AG09309 (cell line): ENCODE data around the gene THSD4.

ENCODE experiments used
- DNase-seq: peaks from one replicate; pipeline ENCODE4 v3.0.0-alpha.2; 2010; ENCODE audit warnings: low read depth
- H3K4me3 ChIP-seq: 2 replicates; pipeline ENCODE4 v1.5.1; 2011; ENCODE audit warnings: mild to moderate bottlenecking, low read depth, low read length, moderate library complexity; ENCODE audit not compliant: control insufficient read depth
- TF ChIP-seq, protein P1 (sequence below): IDR thresholded peaks from 2 replicates; pipeline ENCODE4 v1.5.1; 2011; ENCODE audit warnings: mild to moderate bottlenecking, low read depth, low read length, inconsistent platforms; ENCODE audit not compliant: insufficient read depth, control insufficient read depth; ENCODE audit errors: missing control alignments

THSD4 gene

DNA sequence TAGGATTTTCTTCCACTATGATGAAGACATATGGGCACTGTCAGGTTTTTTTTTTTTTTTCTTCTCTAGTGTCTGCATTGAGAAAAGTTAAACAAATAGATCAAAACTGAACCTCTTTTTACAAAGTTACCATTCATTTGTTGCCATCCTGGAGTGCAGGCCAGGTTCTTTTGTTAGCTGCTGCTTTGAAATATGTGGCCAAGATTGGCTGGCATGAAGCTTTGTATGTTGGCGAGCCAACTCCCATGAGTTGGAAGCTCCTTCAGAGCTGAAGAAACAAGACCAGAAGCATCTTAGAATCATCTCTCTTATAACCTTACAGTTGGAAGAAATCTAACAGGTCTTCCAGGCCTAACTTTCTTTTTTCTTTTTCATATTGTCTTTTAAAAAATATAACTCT lies 346.5 kb downstream of the THSD4 start:
- TF ChIP-seq, protein P1, sequence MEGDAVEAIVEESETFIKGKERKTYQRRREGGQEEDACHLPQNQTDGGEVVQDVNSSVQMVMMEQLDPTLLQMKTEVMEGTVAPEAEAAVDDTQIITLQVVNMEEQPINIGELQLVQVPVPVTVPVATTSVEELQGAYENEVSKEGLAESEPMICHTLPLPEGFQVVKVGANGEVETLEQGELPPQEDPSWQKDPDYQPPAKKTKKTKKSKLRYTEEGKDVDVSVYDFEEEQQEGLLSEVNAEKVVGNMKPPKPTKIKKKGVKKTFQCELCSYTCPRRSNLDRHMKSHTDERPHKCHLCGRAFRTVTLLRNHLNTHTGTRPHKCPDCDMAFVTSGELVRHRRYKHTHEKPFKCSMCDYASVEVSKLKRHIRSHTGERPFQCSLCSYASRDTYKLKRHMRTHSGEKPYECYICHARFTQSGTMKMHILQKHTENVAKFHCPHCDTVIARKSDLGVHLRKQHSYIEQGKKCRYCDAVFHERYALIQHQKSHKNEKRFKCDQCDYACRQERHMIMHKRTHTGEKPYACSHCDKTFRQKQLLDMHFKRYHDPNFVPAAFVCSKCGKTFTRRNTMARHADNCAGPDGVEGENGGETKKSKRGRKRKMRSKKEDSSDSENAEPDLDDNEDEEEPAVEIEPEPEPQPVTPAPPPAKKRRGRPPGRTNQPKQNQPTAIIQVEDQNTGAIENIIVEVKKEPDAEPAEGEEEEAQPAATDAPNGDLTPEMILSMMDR = no peak
- DNase-seq = no peak

DNA sequence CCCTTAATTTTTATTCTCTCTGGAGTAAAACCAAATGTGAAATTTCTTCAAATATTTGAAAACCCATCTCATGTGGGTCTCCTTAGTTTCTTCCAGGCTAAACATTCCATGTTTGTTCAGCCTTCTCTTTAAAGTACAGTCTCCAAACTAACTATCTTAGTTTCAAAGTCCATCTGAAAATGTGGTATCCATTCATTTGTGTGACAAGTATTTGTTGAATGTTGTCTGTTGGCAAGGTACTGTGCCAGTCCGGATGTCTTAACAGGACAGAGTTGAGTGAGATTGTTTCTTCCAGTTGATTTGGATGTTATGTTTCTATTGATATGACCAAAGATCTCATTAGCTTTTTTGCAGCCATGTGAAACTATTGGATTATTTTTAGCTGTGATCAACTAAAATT lies 347.4 kb downstream of the THSD4 start:
- DNase-seq = no peak
- TF ChIP-seq, protein P1 = no peak
- H3K4me3 ChIP-seq = no peak overlapping the region

More for the DNA sequence above, 346.5 kb downstream of the THSD4 start:
- H3K4me3 ChIP-seq = no peak overlapping the region

DNA sequence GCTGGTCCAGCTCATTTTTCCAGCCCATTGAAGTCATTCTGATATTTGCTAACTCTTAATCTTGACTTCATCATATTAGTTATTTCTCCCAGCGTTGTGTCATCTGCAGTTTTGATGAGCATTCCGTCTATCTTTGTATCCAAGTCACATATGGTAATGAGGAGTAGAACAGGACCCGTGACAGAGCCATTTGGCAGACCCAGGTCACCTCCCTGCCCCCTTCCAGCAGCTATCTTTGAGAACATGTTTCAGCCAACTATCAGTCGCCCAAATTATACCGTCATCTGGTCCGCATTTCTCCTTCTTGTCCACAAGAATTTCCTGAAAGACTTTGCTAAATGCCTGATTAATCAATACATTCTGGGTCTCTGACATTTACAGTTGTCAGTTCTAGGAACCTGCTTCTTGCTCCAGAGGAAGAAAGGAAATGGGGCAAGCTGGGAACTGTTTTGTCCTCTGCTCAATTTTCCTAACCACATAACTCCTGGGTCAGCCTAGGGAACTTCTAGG lies 347.9 kb downstream of the THSD4 start:
- TF ChIP-seq, protein P1 = no peak
- DNase-seq = no peak
- H3K4me3 ChIP-seq = no peak overlapping the region

DNA sequence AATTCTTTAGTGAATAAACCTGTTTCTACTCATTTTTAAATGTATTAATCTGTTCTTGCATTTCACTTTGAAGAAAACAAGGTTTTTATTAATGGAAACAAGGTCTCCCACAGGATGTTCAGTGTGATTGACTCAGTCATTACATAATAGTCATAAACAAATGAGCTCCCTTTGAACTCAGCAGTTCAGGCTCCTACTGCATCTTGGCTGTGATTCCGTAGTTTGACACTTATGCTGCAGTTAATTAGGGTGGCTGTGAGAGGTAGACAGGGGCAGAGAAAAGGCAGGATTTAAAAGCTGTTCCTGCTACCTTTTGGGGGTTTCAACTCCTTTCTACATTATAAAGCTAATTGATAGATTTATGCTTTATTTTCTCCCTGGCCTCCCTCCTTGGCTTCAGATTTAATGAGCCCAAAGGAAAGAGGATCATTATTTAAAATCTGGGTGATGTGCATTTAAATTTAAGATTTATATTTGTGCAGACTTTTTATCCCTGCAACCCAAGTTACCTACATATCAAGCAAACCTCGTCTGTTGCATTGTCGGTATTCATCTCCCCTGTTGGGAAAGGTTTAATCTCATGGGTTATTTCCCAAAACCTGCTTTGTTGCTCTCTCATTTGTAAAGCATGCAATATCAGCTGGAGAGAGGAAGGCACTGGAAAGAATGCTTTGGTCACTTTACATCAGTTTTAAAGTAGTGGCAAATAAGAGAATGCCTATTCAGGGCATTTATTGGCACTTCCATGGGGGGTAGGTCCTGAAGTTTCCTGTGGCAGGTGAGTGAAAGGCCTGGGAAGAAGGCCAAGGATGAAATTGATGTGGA lies 350.1 kb downstream of the THSD4 start:
- no peak for DNase-seq
- TF ChIP-seq, protein P1 = no peak
- H3K4me3 ChIP-seq = no peak overlapping the region

DNA sequence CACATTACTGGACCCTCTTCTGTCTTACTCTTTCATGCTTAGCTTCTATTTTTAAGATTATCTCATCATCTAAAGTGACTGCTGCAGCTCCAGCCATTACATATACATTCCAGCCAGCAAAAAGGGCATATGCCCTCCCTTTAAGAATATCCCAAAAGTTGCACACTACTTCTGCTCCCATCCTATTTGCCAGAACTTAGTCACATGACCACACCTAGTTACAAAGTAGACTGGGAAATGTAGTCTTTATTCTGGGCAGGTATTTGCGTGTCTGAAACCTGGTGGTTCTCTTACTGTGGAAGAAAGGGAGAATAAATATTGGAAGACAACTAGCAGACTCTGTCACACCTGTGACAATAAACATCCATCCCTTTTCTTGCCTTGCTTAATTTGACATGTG lies 353.4 kb downstream of the THSD4 start:
- no peak overlapping the region for H3K4me3 ChIP-seq
- TF ChIP-seq, protein P1 = no peak
- no peak for DNase-seq

DNA sequence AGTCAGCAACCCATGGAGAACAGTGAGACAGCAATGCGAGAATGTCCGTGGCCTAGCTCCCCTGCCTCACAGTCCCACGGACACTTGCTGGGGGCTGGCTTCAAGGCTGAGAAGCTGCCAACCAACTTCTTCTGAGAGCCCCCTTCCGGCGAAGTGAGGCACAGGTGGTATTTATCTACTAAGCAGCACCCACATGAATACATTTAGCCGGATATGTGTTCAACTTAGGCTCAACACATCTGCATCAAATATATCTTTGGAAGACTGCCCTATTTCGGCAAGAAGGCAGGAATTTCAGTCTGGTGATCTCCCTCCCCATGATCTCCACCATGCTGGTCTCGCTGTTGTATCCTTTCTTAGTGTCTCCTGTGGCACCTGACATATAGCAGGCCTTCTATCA lies 354.1 kb downstream of the THSD4 start:
- TF ChIP-seq, protein P1 = peak; percentile 46
- peak; percentile 44 for DNase-seq
- H3K4me3 ChIP-seq = no peak overlapping the region
